Muscle of arm (tissue), 12 donors: Measurements from ENCODE around the gene GRID2. TPM values are rescaled to one million over a fixed set of nuclear protein-coding genes. Genes with fewer than 3 reads are reported as not detected.

Experiments used
- DNase-seq: peaks from one replicate; pipeline ENCODE4 v3.0.0-alpha.2; 2013
- polyA plus RNA-seq, 12 donors: library from polyadenylated mRNA; unstranded; fragments of 120-200 nt; gene quantifications; one replicate each; pipeline ENCODE4 v1.2.1, GENCODE V29; 2013; ENCODE audit not compliant: insufficient read length in 12 of 12

GRID2 gene
- polyA plus RNA-seq, 12 donors = 0.21 to 1.6 (median 0.53) TPM; not detected in 2

DNA sequence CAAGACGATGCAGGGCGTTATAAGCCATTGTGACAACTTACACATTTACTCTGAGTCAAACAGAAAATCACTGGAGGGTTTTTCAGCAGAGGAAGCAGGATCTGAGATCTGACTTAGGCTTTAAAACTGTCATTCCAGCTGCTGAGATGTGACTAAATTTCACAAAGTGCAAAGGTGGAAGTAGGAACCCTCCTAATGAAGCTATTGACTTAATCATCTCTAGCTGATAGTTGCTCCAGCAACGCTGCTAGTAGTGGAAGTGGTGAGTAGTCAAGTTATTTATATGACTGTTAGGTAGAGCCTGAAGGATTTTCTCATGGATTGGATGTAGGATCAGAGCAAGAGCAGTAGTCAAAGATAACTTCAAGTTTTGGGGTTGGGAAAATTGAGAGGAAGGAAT, 218.6 kb downstream of the GRID2 start:
- DNase-seq = no peak

DNA sequence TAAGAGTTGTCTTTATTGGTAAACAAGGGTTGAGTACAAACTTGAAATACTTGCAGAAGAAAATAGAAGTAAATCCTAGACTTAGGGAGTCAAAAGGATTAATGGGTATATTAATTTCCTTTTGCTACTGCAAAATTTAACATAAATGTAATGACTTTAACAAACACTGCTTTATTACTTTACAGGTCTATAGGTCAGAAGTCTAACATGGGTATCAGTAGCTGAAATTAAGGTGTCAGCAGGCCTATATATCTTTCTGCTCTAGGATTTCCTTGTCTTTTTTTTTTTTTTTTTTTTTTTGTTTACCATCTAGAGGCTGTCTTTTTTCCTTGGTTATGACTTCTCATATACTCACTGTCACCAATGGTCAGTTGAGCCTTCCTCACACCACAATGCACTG, 220.4 kb downstream of the GRID2 start:
- DNase-seq = no peak

DNA sequence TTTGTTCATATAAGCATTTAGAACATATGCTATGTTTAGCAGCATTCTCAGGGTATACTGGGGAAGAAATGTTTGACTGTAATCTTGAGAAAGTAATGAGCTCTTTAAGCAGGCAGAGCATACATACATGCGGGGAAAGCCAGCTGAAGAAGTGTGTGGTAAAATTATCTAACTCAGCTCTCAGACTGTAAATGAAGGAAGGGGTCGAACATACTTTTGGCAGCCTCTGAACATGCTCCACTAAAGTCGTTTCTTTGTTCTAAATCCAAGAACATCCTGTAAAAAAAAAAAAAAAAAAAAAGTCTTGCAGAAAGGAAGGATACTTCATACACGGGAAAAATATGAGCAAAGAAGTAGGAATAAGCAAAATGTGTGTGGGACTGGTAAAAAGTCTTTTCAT, 224.8 kb downstream of the GRID2 start:
- DNase-seq = no peak

DNA sequence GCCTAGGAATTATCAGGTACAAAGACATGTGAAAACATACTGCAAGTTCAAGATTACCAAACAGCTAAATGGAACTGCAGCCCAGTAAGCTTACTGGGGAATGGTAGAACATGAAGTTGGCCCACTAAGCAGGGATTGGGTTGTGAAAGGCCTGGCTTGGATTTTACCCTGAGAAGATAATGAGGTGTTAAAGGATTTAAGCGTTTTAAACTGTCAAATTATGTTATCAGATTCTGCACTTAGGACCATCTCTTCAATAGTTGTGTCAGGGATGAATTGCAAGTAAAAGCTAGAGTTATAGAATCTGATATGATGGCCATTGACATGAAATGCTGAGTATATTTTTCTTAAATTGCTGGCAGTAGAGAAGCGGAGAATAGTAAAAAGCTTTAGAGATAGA, 225.7 kb downstream of the GRID2 start:
- no peak for DNase-seq

DNA sequence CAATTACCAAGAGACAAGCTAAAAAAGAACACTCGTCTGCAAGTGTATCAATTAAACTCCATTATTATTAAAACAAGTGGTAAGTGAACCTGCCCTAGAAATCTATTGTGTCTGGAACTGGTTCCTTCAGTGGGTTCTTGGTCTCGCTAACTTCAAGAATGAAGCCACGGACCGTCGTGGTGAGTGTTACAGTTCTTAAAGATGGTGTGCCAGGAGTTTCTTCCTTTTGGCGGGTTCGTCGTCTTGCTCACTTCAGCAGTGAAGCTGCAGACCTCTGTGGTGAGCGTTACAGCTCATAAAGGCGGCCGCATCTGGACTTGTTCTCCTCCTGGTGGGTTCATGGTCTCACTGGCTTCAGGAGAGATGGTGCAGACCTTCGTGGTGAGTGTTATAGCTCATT, 231.8 kb downstream of the GRID2 start:
- DNase-seq = no peak

DNA sequence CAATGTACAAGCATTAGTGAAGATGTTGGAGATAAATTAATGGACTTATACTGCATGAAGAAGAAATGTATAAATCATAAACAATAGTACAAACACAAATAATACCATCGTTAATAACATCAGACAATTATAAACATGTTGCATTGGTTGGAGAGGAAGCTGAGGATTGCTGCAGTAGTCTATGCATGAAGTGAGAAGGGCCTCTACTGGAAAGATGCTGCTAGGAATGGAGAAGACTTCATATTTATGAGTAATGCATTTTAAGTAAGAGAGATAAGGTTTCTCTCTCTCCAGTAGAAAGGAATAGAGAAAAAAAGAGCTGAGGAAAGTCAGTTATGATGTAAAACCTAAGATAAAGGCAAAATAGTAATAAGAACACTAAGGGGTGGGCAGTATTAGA, 247.8 kb downstream of the GRID2 start:
- DNase-seq = no peak

DNA sequence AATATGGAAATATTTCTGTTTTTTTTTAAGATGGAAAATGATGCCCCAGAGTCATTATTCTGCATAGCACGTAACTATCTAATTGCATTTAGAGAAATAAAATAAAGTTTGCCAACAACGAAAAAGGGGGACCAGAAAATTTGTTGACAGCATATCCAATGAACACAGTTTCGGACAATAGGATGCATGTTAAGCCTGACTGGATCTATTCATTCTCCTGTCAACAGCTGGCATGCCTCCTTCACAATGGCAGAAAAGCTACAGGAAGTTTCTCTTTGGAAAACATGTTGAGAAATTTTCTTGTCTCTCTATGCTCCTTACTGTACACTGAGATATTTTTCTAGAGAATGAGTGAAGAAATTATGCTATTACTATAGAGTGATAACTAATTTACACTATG, 262.5 kb downstream of the GRID2 start:
- DNase-seq = no peak

DNA sequence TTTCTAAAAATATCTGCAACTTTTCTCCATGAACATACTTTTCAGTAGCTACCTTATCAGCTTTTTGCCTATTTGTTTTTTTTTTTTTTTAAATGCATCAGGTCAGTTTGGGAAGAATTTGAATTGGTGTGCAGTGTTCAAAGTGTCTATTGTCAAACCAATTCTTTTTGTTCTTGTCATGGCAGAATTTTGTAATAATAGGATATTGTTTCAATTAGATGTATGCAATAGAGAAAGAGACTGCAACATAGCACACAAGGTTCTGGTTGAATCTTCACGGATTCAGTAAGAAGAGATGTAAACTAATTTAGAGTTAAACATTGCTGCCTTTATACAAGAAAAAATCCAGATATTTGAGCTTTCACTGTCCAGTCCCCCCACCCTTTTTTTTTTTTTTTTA, 277.1 kb downstream of the GRID2 start:
- no peak for DNase-seq

DNA sequence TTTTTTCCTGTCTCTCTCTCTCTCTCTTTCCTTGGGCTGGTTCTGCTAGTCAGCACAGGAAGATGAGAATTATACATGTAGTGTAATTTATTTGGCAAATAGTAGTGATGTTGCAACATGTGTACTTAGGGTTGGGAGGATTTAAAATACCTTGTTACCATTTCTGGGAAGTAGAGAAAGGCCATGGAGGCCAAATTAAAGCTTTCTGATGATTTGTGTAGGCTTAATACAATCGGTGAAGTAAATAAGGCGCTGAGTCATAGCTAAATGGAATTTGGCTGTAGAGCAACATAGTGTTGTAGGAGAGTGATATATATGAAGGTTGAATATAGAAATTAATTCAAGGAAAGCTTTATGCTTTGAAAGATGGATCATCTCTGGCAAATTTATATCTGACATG, 295.3 kb downstream of the GRID2 start:
- no peak for DNase-seq

DNA sequence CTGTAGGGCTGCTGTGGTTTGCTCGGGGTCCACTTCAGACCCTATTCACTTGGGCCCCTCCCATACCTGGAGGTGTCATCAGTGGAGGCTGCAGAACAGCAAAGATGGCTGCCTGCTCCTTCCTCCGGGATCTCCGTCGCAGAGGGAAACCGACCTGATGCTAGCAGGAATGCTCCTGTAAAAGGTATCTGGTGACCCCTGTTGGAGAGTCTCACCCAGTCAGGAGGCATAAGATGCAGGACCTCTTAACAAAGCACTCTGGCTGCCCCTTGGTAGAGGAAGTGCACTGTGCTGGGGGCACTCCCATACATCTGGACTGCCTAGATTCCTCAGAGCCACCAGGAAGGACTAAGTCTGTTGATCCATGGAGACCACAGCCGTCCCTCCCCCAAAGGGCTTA, 296.9 kb downstream of the GRID2 start:
- no peak for DNase-seq

DNA sequence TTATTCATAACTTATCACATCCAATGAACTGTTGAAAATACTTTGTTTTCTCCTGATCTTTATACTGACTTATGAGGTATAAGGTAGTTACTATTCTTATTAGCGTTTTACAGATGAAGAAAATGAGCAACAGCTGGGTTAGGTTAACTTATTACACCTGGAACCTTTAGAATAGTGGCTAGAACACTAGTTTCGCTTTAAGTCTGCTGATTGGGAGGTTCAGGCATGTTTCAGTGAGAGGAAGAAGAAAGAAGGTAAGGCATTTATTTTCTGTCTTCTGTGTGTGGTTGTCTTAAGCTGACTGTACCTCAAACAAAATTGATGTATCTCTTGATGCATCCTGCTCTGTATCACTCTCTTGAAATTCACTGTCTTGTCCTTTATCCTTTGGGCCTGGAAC, 302.5 kb downstream of the GRID2 start:
- no peak for DNase-seq

DNA sequence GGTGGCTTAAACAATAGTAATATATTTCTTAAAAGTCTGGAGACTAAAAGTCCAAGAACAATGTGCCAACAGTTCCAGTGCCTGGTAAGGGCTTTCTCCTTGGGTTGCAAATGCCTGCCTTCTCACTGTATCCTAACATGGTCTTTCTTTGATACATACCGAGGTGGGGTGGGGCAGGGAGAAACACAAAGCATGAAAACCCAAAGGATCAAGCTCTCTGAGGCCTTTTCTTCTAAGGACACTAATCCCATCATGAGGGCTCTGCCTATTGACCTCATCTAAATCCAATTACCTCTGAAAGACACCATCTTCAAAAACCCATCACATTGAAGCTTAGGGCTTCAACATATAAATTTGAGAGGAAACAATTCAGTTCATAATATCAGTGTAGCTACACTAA, 311.3 kb downstream of the GRID2 start:
- no peak for DNase-seq

DNA sequence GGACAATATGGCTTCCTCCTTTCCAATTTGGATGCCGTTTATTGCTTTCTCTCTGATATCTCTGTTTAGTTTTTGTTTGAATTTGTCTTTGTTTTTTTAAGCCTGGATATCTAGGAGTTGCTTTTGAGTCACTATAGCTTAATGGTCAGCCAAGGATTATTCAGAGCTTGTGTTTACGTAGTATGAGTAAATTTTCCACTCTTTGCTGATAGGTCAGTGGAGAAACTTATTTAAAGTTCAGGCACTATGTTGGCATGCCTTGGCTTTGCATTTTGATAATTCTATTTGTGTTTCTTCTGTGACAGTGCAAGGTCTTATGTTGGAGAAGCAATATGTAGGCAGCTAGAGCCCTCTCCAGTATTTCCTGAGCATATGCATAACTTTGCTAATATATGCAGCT, 315.2 kb downstream of the GRID2 start:
- DNase-seq = no peak

DNA sequence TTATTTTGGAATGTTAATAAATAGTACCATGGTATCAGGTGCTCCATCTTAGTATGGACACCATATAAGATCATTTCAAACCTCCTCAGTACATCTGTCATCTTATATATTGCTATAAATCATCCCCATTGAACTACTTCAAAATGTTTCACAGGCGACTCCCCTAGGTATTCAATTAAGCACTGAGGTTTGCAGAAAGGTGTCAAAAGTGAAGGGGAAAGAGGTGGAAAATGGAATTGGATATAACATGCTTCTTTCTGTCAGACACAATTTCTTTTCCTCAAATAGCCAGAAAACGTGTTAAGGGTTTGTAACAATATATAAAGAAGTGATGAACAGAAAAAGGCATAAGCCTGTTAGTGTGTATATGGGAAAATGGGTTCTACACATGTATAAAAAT, 325.5 kb downstream of the GRID2 start:
- DNase-seq = no peak

DNA sequence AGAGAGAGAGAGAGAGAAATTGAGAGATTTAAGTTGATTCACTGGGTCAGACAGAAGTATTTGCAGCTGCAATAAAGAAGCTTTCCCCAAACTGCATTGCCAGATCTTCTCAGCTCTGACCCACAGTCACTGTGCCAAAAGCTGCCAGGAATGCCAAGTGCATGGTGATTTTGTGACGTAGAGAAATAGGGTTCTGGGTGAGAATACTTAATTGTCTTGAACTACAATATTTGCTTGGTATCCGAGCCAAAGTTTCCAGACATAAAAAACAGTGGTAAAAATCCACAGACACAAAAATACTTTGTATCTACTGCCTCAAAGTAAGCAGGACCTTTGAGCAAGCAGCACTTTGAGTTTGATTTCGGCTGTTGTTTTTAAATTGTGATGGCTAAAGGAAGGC, 331.1 kb downstream of the GRID2 start:
- no peak for DNase-seq

DNA sequence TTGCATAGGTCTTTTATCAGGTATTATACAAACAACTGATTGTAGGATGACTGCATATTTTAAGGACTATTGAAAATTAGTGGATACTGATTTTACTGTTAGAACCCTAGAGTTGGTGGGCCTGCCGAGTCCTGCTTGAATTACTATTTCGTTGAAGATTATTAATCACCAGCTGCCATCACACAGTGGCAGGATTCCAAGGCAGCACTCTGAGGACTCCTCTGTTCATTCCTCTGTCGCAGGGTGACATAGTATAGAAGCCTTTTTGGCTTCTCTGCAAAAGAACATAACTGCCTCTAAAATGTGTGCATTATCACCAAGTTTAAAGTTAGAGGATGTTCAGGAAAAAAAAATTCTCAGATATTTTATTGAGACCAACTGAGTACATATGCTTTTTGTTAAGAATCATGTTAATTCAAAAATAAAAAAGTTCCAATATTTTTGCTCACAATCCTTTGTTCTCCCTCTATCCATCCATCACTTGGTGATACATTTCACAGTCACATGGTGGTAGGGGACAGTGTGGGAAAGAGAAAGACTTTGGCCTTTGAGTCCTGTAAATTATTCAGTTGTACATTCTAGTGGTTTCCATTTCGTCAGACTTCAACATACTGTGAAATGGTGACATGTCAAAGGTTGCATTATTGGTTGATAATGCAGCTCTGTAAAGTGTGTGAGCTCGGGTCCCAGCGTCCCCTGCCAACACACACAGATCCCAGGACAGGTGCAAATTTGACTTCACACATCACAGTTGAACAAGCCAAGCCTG, 332.5 kb downstream of the GRID2 start:
- no peak for DNase-seq

DNA sequence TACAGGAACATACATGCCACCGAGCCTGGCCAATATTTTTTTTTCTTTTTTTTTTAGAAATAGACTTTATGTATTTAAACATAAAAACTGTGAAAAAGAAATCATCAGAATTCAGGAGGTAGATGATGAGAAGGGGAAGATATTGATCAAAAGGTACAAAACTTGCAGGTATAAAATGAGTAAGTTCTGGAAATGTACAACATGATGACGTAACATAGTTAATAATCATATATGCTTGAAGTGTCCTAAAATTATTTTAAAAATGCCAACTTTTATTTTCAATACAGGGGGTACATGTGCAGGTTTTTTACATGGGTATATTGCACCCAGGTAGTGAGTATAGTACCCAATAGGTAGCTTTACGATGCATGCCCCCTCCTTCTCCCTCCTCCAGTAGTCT, 337.6 kb downstream of the GRID2 start:
- DNase-seq = no peak

DNA sequence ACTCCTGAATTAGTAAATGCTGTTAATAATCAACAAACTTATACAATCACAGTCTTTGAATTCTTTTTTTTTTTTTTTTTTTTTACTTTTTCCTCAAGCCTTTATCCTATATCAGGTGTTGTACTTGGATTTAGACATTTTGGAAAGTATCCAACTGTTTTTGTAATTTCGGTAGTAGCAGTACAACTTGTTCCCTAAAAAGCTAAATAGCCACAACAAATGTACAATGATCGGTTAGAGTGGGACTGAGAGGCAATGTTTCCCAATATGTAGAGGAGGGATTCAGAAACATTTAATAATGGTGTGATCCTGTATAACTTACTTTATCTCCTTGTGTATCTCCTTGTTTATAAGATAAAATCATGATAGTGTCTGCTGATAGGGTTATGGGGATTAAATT, 343.1 kb downstream of the GRID2 start:
- no peak for DNase-seq

DNA sequence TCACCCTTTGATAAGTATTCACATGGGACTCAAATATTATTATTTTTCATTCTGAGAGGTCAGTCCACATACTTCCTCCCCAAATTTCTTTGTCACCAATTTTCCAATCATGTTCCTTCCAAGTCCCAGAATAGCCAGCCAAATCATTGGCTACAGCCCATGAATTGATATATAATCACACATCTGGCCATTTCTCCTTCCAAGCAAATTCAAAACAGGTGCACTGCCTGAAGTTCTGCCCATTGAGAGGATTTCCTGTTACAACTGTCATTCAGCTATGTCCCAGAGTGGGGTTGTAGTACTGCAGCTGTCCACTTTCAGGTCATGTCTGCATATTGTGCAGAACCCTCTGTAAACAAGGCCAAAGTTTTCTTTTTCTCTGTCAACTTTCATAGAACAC, 347.8 kb downstream of the GRID2 start:
- DNase-seq = peak; percentile 29

DNA sequence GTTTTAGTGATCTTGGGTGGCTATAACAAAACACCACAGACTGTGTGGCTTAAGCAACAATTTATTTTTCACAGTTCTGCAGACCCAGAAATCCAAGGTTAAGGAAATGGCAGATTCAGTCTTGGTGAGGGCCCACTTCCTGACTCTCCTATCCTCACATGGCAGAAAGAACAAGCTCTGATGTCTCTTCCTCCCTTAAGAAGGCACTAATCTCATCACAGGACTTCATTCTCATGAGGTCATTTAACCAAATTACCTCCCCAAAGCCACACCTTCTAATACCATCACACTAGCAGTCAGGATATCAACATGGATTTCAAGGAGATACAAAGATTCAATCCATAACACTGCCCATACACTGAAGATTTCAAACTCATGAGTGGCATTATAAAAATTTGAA, 350.3 kb downstream of the GRID2 start:
- DNase-seq = no peak

DNA sequence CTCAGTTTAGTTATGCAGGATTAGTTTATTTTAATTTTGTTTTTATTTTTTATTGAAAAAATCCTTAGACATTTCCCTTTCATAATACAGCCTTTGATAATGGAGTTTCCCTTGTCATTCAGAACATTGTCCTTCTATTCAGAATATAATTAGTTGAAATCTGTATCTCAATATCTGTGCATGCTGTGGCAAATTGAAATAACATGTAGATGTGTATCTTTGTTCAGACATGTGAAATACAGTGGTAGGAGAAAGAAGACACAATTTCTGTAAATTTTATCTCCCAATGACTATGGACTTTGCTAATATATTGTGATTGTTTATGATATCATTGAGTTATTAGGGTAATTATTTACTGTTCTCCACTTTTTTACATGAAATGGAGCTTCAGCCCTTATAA, 353.9 kb downstream of the GRID2 start:
- DNase-seq = no peak

DNA sequence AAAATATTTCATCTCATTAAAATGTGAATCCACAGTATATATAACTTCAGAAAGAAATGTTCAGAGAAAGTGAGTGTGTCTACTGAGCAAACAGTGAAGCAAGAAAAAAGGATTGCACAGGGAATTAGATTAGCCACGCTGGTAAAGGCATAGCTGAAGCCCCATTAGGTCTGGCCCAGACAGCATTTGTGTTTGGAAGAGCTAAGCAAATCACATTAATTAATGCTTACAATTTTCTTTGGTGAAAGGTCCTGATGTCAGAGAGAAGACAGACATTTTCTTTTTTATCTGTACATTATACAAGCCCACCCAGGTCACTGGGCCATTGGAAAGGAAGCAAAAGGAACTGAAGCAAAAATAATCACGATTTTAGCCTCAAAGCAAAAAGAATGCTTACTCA, 354.6 kb downstream of the GRID2 start:
- DNase-seq = no peak

DNA sequence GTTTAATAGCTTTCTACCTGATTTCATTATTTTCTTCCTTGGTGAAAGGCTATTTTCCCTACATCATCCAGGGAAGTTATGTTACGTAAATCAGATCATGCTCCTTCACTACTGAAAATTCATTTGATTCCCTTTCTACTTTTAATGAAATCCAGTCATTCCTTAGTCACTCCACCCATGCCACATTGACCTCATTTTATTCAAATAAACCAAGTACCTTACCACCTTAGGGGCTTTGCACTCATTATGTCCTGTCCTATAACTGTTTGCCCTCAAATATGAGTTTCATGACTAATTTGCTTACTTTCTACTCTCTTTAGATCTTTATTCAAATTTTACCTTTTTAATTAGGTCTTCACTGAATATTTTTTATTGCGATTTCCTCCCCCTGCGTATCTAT, 374.0 kb downstream of the GRID2 start:
- no peak for DNase-seq

DNA sequence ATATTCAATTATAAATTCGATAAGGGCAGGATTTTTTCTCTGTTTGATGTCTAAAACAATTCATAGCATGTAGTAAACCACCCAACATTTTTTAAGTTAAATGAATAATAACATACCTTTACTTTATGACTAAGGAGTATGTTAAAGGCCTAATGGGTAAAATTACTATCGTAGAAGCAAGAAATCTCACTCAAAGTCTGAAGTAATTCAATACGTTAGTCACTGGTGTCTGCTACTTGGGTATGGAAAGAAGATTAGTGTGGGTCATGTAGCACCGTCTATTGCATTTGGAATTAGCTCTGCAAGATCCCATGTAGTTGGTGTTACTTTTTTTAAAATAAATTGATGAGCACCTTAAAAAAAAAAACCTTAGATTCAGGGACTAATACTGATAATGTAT, 374.5 kb downstream of the GRID2 start:
- DNase-seq = no peak

DNA sequence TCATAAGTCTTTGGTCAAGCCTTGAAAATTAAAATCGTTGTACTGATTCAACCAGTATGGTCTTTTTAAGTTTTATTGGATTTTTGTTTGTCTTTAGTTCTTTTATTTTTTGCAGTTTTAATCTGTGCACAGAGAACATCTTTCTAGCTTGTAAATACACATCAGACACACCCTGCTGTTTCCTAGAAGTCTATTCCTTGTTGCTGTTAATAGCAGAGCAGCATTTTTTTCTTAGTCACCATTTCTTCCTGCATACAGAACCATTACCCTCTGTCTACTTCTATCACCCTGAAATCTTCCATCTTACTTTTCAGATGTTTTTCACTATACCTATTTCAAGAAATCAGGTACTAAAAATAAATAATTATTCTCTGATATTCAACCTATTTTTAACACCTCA, 375.4 kb downstream of the GRID2 start:
- DNase-seq = no peak
